ENCODE measurements around the gene IER2.
"Not testable (repeated sequence)": the region's sequence is repeated elsewhere in the genome, so short reads cannot be mapped to it uniquely, and the experiment has no call there.

IER2 gene

DNA sequence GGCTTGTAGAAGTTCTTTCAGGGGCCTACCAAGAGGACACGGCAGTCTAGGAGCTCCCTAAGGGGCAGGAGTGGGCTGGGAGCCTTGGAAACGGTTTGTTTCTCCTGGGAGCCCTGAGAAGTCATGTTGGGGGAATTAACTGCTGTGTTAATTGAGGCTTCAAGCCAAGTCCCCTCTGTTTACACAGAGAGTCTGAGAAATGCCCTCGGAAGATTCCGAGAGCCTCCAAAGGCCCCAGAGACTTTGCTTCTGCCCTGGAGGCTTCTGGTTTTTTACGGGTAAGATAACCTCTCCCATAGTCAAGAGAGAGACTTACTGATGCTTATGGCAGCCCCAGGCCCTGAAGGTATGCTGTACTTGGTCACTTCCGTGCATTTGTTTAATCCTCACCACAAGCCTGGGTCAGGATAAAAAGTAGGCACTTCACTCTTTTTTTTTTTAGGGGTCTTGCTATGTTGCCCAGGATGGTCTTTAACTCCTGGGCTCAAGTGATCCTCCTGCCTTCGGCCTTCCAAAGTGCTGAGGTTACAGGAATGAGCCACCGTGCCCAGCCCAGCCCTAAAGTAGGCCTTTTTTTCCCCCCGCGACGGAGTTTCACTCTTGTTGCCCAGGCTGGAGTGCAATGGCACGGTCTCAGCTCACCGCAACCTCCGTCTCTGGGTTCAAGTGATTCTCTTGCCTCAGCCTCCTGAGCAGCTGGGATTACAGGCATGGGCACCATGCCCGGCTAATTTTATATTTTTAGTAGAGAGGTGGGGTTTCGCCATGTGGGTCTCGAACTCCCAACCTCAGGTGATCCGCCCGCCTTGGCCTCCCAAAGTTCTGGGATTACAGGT lies 15.2 kb downstream of the IER2 start:
- DNase-seq, result no peak

DNA sequence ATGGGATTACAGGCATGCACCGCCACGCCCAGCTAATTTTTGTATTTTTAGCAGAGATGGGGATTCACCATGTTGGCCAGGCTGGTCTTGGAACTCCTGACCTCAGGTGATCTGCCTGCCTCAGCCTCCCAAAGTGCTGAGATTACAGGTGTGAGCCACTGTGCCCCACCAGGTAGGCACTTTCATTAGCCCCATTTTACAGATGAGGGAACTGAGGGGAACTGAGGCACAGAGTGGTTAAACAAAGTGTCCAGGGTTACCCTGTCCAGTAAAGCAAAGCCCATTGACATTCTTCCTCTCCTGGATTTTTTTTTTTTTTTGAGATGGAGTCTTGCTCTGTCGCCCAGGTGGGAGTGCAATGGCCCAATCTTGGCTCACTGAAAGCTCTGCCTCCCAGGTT lies 15.9 kb downstream of the IER2 start:
- DNase-seq, result not testable (repeated sequence)

DNA sequence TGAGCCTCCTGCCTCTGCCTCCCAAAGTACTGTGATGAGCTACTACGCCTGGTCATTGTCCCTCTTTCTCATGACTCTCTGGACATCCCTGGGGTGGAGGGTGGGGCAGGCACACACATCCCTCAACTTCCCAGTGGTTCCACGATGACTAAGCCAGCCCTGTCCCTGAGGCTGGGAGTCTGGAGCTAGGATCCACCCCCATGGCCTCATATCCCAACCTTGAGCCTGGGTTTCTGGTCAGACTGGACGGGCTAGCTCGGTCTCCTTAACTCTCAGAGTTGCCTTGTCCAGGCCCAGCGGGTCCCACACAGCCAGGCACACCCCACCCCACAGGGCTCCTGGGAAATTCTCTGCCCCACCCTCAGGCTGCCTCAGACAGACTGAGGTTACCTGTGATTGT lies 19.6 kb downstream of the IER2 start:
- DNase-seq, result no peak

GRCh38 chr19:13171146-13171545 lies 20.9 kb downstream of the IER2 start:
- no peak for DNase-seq

GRCh38 chr19:13172346-13173138 lies 22.3 kb downstream of the IER2 start:
- peak; percentile 77 for DNase-seq

DNA sequence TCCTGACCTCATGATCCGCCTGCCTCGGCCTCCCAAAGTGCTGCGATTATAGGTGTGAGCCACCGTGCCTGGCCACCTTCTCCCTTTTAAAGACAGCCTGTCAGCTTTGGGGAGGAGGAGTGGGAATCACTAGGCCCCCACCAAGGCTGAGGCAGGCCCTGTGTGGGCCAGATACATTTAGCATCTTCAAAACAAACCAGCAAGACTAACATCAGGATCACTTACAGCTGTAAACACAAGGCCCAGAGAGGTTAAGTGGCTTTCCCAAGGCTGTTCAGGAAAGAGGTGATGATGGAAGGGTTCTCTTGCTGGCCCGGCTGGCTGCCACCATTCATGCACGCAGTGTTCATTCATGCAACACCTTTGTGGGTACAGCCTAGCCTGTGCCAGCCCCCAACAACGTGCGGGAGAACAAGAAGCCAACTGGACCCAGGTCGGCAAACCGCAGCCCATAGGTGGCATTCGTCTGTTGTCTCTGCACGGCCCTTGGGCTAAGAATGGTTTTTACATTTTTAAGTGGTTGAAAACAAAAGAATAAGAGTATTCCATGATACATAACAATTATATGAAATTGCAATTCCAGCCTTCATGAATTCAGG lies 23.0 kb downstream of the IER2 start:
- DNase-seq, result no peak

DNA sequence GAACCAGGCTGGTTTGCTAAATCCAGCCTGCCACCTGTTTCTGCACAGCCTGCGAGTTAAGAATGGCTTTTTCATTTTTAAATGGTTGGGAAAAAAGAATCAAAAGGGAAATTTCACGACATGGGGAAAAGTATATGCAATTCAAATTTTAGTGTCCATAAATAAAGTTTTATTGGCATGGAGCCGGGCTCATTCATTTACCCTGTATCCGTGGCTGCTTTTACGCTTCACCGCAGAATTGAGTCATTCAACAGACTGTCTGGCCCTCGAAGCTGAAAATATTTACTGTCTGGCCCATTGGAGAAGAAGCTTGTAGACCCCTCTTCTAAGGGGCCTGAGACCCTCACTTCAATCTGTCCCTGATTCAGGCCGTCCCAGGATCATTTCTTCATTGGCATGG lies 26.1 kb downstream of the IER2 start:
- no peak for DNase-seq

GRCh38 chr19:13177584-13177983 lies 27.4 kb downstream of the IER2 start:
- not testable (repeated sequence) for DNase-seq

DNA sequence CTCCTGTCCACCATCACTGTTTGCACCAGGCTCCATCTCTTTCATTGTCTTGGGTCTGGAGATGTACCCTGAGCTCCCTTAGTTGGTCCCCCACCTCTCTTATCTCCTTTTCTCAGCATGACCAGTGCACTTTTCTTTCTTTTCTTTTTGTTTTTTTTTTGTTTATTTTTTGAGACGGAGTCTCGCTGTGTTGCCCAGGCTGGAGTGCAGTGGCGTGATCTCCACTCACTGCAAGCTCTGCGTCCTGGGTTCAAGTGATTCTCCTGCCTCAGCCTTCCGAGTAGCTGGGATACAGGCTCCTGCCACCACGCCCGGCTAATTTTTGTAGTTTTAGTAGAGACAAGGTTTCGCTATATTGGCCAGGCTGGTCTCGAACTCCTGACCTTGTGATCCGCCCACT lies 28.1 kb downstream of the IER2 start:
- DNase-seq, result not testable (repeated sequence)

GRCh38 chr19:13181747-13182388 lies 31.7 kb downstream of the IER2 start:
- DNase-seq, result peak; percentile 48

GRCh38 chr19:13184926-13185325 lies 34.7 kb downstream of the IER2 start:
- DNase-seq, result not testable (repeated sequence)

- DNase-seq, result not testable (repeated sequence)
Observed at GRCh38 chr19:13185763-13186657, 35.8 kb downstream of the IER2 start.

GRCh38 chr19:13186688-13187087 lies 36.5 kb downstream of the IER2 start:
- DNase-seq, result not testable (repeated sequence)

GRCh38 chr19:13187419-13187818 lies 37.2 kb downstream of the IER2 start:
- no peak for DNase-seq

DNA sequence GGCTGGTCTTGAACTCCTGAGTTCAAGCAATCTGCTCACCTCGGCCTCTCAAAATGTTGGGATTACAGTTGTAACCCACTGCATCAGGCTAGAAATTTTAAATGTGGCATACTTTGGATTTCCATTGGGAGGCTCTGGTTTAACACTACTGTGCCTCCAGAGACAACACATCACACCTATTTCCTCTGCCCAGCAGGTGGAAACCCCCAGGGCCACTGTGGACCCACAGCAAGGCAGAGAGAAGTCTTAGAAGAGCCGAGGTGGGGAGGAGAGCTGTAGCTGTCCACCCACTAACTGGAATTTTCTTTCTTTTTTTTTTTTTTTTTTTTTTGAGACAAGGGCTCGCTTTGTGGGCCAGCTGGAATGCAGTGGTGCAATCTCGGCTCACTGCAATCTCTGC lies 39.4 kb downstream of the IER2 start:
- no peak for DNase-seq

- no peak for DNase-seq
Observed at GRCh38 chr19:13190781-13191540, 40.8 kb downstream of the IER2 start.

GRCh38 chr19:13195678-13196077 lies 45.5 kb downstream of the IER2 start:
- peak; percentile 75 for DNase-seq

DNA sequence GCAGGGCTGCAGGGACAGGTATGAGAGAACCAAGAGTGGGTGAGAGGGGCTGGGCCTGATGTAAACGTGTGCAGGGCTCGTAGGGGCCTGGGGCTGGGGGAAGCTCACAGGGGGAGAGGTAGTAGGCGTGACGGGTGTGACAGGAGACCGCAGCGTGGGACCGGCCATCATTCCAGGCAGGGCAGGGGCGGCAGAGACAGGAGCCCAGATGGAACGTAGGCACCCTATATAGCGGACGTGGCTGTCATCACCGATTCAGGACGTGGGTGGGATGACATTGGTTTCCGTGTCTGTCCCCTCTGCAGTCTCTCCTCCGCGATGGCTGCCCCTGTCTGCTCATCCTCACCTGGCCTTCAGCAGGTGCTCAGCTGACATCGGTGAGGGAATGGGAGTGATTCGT lies 48.4 kb downstream of the IER2 start:
- DNase-seq, result no peak

DNA sequence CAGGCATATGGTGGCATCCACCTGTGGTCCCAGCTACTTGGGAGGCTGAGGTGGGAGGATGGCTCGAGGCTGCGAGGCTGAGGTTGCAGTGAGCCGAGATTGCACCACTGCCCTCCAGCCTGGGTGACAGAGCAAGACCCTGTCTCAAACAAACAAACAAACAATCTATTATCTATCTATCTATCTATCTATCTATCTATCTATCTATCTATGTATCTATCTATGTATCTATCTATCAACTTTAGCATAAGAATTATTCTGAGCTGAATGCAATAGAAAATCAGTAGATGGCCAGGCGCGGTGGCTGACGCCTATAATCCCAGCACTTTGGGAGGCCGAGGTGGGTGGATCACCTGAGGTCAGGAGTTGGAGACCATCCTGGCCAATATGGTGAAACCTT lies 51.9 kb downstream of the IER2 start:
- DNase-seq, result not testable (repeated sequence)

All from CD4-positive, alpha-beta T cell treated with Interleukin-21 for 1 hour (primary cell).